ENCODE data around the gene SDSL. TPM values are rescaled to one million over a fixed set of nuclear protein-coding genes. Genes with fewer than 3 reads are reported as not detected.

Gene SDSL
- total RNA-seq, 1 donor from 2014 or later: 14.5 TPM

DNA sequence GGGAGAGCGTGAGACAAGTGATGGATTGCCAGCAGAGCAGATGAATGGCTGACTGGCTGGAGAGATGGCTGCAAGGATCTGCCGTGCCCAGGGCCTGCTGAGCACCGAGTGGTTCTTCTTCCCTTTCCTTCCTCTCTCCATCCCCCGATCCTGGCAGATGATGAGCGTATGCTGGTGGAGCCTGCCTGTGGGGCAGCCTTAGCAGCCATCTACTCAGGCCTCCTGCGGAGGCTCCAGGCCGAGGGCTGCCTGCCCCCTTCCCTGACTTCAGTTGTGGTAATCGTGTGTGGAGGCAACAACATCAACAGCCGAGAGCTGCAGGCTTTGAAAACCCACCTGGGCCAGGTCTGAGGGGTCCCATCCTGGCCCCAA is 15.5 kb downstream of the SDSL start:
- no peaks in the 10 kb centered on the region for H3K36me3 ChIP-seq (ENCODE audit: control insufficient read depth, insufficient read depth, low read length)
- DNase-seq (ENCODE audit: low read depth): no peak
- H3K27me3 ChIP-seq (ENCODE audit: control insufficient read depth, insufficient read depth, low read length): peaks cover 9% of the 10 kb centered on the region
- no peak overlapping the region for H3K4me3 ChIP-seq (ENCODE audit: low read depth, low read length)
- TF ChIP-seq, protein P1, sequence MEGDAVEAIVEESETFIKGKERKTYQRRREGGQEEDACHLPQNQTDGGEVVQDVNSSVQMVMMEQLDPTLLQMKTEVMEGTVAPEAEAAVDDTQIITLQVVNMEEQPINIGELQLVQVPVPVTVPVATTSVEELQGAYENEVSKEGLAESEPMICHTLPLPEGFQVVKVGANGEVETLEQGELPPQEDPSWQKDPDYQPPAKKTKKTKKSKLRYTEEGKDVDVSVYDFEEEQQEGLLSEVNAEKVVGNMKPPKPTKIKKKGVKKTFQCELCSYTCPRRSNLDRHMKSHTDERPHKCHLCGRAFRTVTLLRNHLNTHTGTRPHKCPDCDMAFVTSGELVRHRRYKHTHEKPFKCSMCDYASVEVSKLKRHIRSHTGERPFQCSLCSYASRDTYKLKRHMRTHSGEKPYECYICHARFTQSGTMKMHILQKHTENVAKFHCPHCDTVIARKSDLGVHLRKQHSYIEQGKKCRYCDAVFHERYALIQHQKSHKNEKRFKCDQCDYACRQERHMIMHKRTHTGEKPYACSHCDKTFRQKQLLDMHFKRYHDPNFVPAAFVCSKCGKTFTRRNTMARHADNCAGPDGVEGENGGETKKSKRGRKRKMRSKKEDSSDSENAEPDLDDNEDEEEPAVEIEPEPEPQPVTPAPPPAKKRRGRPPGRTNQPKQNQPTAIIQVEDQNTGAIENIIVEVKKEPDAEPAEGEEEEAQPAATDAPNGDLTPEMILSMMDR (IDR thresholded peaks at IDR 0.05; ENCODE audit: insufficient read depth, low read length, poor library complexity, severe bottlenecking): no peak

DNA sequence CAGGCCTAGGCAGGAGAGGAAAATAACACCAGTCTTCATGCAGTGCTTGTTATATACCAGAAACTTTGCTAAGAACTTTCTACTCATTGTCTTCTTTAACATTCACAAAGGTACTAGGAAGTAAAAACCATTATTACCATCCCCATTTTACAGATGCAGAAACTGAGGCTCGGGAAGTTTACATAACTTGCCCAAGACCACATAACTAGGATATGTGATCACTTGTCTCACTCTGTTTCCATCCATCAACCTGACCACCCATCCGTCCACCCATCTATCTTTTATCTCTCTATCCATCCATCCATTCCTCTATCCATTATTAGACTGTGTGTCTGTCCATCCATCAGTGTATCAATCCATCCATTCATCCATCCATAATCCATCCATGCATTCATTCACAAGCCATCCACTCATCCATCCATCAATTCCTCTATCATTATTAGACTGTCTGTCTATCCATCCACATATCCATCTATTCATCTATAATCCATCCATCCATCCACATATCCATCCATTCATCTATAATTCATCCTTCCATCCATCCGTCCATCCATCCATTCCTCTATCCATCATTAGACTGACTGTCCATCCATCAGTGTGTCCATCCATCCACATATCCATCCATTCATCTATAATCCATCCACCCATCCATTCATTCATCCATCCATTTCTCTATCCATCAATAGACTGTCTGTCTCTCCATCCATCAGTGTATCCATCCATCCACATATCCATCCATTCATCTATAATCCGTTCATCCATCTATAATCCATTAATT is 16.5 kb downstream of the SDSL start:
- Histone ChIP-seq H3K4me3 (ENCODE audit: low read depth, low read length) (no peak overlapping the region), H3K36me3 (ENCODE audit: control insufficient read depth, insufficient read depth, low read length) (no peaks in the 10 kb centered on the region), H3K27me3 (ENCODE audit: control insufficient read depth, insufficient read depth, low read length) (peaks cover 9% of the 10 kb centered on the region)
- no peak for DNase-seq (ENCODE audit: low read depth)
- TF ChIP-seq, protein P1 (IDR thresholded peaks at IDR 0.05; ENCODE audit: insufficient read depth, low read length, poor library complexity, severe bottlenecking): no peak

DNA sequence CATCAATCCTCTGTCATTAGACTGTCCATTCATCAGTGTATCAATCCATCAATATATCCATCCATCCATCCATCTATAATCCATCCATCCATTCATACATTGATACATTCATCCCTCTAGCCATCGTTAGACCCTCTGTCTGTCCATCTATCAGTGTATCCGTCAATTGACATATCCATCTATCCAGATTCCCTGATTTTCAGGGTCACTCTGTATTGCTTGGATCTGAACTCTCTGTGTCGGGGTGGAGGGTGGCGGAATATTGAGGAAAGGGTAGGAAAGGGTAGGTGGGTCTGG is 17.1 kb downstream of the SDSL start:
- Histone ChIP-seq H3K27me3 (ENCODE audit: control insufficient read depth, insufficient read depth, low read length) (peaks cover 9% of the 10 kb centered on the region), H3K4me3 (ENCODE audit: low read depth, low read length) (no peak overlapping the region), H3K36me3 (ENCODE audit: control insufficient read depth, insufficient read depth, low read length) (no peaks in the 10 kb centered on the region)
- DNase-seq (ENCODE audit: low read depth): no peak
- TF ChIP-seq, protein P1 (IDR thresholded peaks at IDR 0.05; ENCODE audit: insufficient read depth, low read length, poor library complexity, severe bottlenecking): no peak

DNA sequence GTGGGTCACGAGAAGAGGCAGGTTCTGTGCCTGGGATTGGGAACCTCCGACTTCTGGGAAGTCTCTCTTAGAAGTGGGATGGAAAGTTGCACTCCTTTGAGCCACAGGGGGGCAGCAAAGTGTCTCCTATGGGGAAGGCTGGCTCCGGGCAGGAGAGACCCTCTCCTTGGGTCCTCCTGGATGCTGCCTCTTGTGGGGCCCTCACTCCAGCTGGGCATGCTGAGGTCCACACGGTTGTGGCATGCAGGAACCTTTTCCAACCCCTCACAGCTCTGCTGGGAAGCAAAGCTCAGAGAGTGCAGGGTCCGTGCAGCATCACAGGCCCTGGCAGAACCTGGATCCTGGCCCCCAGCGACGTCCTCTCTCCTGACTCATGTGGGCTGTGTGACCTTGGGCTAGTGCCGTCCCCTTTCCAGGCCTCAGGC is 17.4 kb downstream of the SDSL start:
- no peak overlapping the region for H3K4me3 ChIP-seq (ENCODE audit: low read depth, low read length)
- TF ChIP-seq, protein P1 (IDR thresholded peaks at IDR 0.05; ENCODE audit: insufficient read depth, low read length, poor library complexity, severe bottlenecking): peak; percentile 77
- peaks cover 9% of the 10 kb centered on the region for H3K27me3 ChIP-seq (ENCODE audit: control insufficient read depth, insufficient read depth, low read length)
- no peak for DNase-seq (ENCODE audit: low read depth)
- no peaks in the 10 kb centered on the region for H3K36me3 ChIP-seq (ENCODE audit: control insufficient read depth, insufficient read depth, low read length)

DNA sequence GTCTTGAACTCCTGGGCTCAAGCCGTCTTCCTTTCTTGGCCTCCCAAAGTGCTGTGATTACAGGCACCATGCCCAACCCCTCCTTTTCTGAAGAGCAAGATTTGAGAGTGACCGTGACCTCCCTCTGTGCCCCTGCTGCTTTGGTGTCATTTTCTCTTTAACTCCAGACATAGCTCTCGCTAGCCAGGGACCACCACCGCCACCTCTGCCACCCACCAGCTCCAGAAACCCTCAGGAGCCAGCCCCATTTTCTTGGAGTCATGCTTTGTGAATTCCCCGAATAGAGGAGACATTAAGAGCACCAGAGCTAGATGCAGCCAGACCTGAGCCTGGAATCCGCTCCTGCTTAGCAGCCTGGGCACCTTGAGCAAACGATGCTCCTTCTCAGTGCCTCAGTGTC is 18.2 kb downstream of the SDSL start:
- no peaks in the 10 kb centered on the region for H3K36me3 ChIP-seq (ENCODE audit: control insufficient read depth, insufficient read depth, low read length)
- no peak for DNase-seq (ENCODE audit: low read depth)
- TF ChIP-seq, protein P1 (IDR thresholded peaks at IDR 0.05; ENCODE audit: insufficient read depth, low read length, poor library complexity, severe bottlenecking): no peak
- no peak overlapping the region for H3K4me3 ChIP-seq (ENCODE audit: low read depth, low read length)
- peaks cover 9% of the 10 kb centered on the region for H3K27me3 ChIP-seq (ENCODE audit: control insufficient read depth, insufficient read depth, low read length)

All from kidney epithelial cell (primary cell).